GM12878 (cell line): ENCODE results near the gene RHBDD3. TPM values are rescaled to one million over a fixed set of nuclear protein-coding genes. Genes with fewer than 3 reads are reported as not detected.

Source experiments
- ATAC-seq: fragments of 200-7000 bp; cut with Tn5 transposase; 3 replicates; pipeline ENCODE4 v1.9.1; 2020; ENCODE audit warnings: mild to moderate bottlenecking, moderate library complexity
- BruUV-seq: library from RNA; stranded (reverse); fragments of 400-500 nt; replicated peaks from 2 replicates; lab custom pipeline; 2021; lab: Mats Ljungman, UMichigan
- CTCF ChIA-PET: fragments of 300-600 bp; sonication (Branson Sonifier 250); formaldehyde crosslinking; extraction: SDS; loops from one replicate; lab custom pipeline; 2021; ENCODE audit warnings: inconsistent platforms; lab: Yijun Ruan, JAX
- POLR2A ChIA-PET: fragments of 350-600 bp; formaldehyde crosslinking; extraction: SDS; loops from one replicate; lab custom pipeline; 2021; ENCODE audit warnings: inconsistent platforms; lab: Charles Lee
- RAD21 ChIA-PET: fragments of 300-600 bp; sonication (Branson Sonifier 250); formaldehyde crosslinking; loops from one replicate; lab custom pipeline; 2023; ENCODE audit warnings: antibody characterized with exemption; ENCODE audit not compliant: unreplicated experiment; lab: Charles Lee
- SMC1A ChIA-PET: fragments of 300-600 bp; sonication (Branson Sonifier 250); formaldehyde crosslinking; loops from one replicate; lab custom pipeline; 2023; ENCODE audit not compliant: unreplicated experiment, uncharacterized antibody; lab: Charles Lee
- DNase-seq: peaks from one replicate; pipeline ENCODE4 v3.0.0-alpha.2; 2011; ENCODE audit warnings: low read depth, low spot score
- FAIRE-seq: peaks from 3 replicates; lab custom pipeline; 2011; peaks lifted over from hg19 to GRCh38; lab: Jason Lieb, UNC
- H2AFZ ChIP-seq: 2 replicates; pipeline ENCODE4 v1.6.0; 2011; ENCODE audit warnings: low read depth, low read length, control low read depth; ENCODE audit not compliant: control insufficient read depth
- H3K27ac ChIP-seq: 2 replicates; pipeline ENCODE4 v1.5.1; 2011; ENCODE audit warnings: control low read depth; ENCODE audit not compliant: control insufficient read depth, insufficient read depth
- H3K27me3 ChIP-seq, 2 experiments: replicated peaks in 1 of 2; 2 replicates each; pipeline versions ENCODE4 v1.6.0 to v1.6.1; 2011; ENCODE audit warnings: low read length in 1 of 2; ENCODE audit not compliant: control insufficient read depth in 2 of 2, insufficient read depth in 2 of 2
- H3K36me3 ChIP-seq, 2 experiments: 2 replicates each; pipeline ENCODE4 v1.5.1; 2011; ENCODE audit warnings: low read length in 1 of 2; ENCODE audit not compliant: control insufficient read depth in 2 of 2, insufficient read depth in 2 of 2
- H3K4me1 ChIP-seq: 2 replicates; pipeline ENCODE4 v1.6.1; 2011; ENCODE audit warnings: mild to moderate bottlenecking, low read length, moderate library complexity, mixed read lengths; ENCODE audit not compliant: control insufficient read depth, insufficient read depth
- H3K4me2 ChIP-seq: 2 replicates; pipeline ENCODE4 v1.6.0; 2011; ENCODE audit warnings: control low read depth; ENCODE audit not compliant: control insufficient read depth, insufficient read depth
- H3K4me3 ChIP-seq: fragments of 200-600 bp; sonication (generic); 2 replicates; pipeline ENCODE4 v1.5.1; 2016
- H3K79me2 ChIP-seq: 2 replicates; pipeline ENCODE4 v1.6.0; 2011; ENCODE audit warnings: low read length; ENCODE audit not compliant: control insufficient read depth, insufficient read depth
- H3K9ac ChIP-seq: 2 replicates; pipeline ENCODE4 v1.8.0; 2011; ENCODE audit warnings: low read length, control low read depth, mixed read lengths; ENCODE audit not compliant: control insufficient read depth, insufficient read depth
- H3K9me3 ChIP-seq: replicated peaks from 3 replicates; pipeline ENCODE4 v1.5.1; 2011; ENCODE audit warnings: mild to moderate bottlenecking, low read length; ENCODE audit not compliant: control insufficient read depth, insufficient read depth
- H4K20me1 ChIP-seq: 2 replicates; pipeline ENCODE4 v1.6.0; 2011; ENCODE audit not compliant: control insufficient read depth, insufficient read depth
- ASH2L ChIP-seq: fragments of 300-600, 200-600 bp; sonication (generic); IDR thresholded peaks from 2 replicates; pipeline ENCODE4 v1.6.1; 2017; ENCODE audit warnings: low read depth, mild to moderate bottlenecking, borderline replicate concordance
- BCL3 ChIP-seq: IDR thresholded peaks from 2 replicates; pipeline ENCODE4 v1.6.1; 2011; ENCODE audit warnings: borderline replicate concordance, low read depth, mild to moderate bottlenecking, moderate library complexity, low read length; ENCODE audit not compliant: insufficient read depth, poor library complexity, severe bottlenecking
- BMI1 ChIP-seq: fragments of 450-650 bp; IDR thresholded peaks from 2 replicates; pipeline ENCODE4 v1.6.1; 2016; ENCODE audit warnings: mild to moderate bottlenecking, moderate library complexity, borderline replicate concordance
- BRCA1 ChIP-seq: IDR thresholded peaks from 2 replicates; pipeline ENCODE4 v1.6.1; 2011; ENCODE audit warnings: low read depth, low read length, improper control_type of control experiment
- CBX3 ChIP-seq: fragments of 200-600 bp; sonication (generic); IDR thresholded peaks from 2 replicates; pipeline ENCODE4 v1.6.1; 2016; ENCODE audit warnings: low read depth, borderline replicate concordance
- CREM ChIP-seq: IDR thresholded peaks from 2 replicates; pipeline ENCODE4 v1.6.1; 2014; ENCODE audit warnings: antibody characterized with exemption, low read depth
- E2F8 ChIP-seq: fragments of 450-650 bp; IDR thresholded peaks from 2 replicates; pipeline ENCODE4 v1.6.1; 2018; ENCODE audit warnings: mild to moderate bottlenecking, low read depth, moderate library complexity; ENCODE audit not compliant: partially characterized antibody
- EP300 ChIP-seq, 2 experiments: fragments of 150-350 bp in 1 of 2; IDR thresholded peaks; 2 replicates each; pipeline ENCODE4 v1.6.1; 2011 to 2012; ENCODE audit warnings: low read depth in 2 of 2, low read length in 2 of 2, borderline replicate concordance in 1 of 2, improper control_type of control experiment in 1 of 2, inconsistent platforms in 1 of 2; ENCODE audit not compliant: control insufficient read depth in 1 of 2
- GATAD2B ChIP-seq: fragments of 450-650 bp; conservative IDR thresholded peaks from 2 replicates; pipeline ENCODE4 v1.6.1; 2017; ENCODE audit warnings: low read depth, mild to moderate bottlenecking, moderate library complexity
- HCFC1 ChIP-seq: fragments of 150-350 bp; IDR thresholded peaks from 2 replicates; pipeline ENCODE4 v1.6.1; 2014; ENCODE audit warnings: low read length
- IRF3 ChIP-seq: fragments of 450-650 bp; IDR thresholded peaks from 2 replicates; pipeline ENCODE4 v1.6.1; 2014; ENCODE audit warnings: mild to moderate bottlenecking
- KDM1A ChIP-seq: fragments of 200-600 bp; sonication (generic); IDR thresholded peaks from 2 replicates; pipeline ENCODE4 v1.6.1; 2016; ENCODE audit warnings: borderline replicate concordance
- MEF2B ChIP-seq: fragments of 450-650 bp; IDR thresholded peaks from 2 replicates; pipeline ENCODE4 v1.6.1; 2018; ENCODE audit warnings: mild to moderate bottlenecking, moderate library complexity; ENCODE audit not compliant: partially characterized antibody, poor library complexity, severe bottlenecking
- NR2C2 ChIP-seq: IDR thresholded peaks from 2 replicates; pipeline ENCODE4 v1.6.1; 2011; ENCODE audit warnings: borderline replicate concordance, low read depth; ENCODE audit not compliant: control insufficient read depth, insufficient read length
- SMAD5 ChIP-seq: IDR thresholded peaks from 2 replicates; pipeline ENCODE4 v1.6.1; 2016; ENCODE audit warnings: antibody characterized with exemption, low read depth
- SMARCA5 ChIP-seq: fragments of 450-650 bp; IDR thresholded peaks from 2 replicates; pipeline ENCODE4 v1.6.1; 2017; ENCODE audit warnings: mild to moderate bottlenecking
- TAF1 ChIP-seq: IDR thresholded peaks from 2 replicates; pipeline ENCODE4 v1.6.1; 2011; ENCODE audit warnings: mild to moderate bottlenecking, low read depth, low read length, borderline replicate concordance
- WGBS: methylation state at CpG from one replicate; pipeline ENCODE4 v1.1.6; 2016; ENCODE audit warnings: low lambda C conversion rate; ENCODE audit not compliant: insufficient replicate concordance, insufficient coverage; ENCODE audit errors: missing lambda C conversion rate; 5-methylcytosine and 5-hydroxymethylcytosine counted together
- in situ Hi-C: fragments of 300-500 bp; cut with MboI; formaldehyde crosslinking; loops from 9 replicates; pipeline ENCODE4 v1.14.3; 2018; ENCODE audit warnings: mixed read lengths
- intact Hi-C: fragments of 100-400 bp; cut with micrococcal nuclease; formaldehyde crosslinking; loops from one replicate; pipeline ENCODE4 v1.14.2; 2022; ENCODE audit not compliant: unreplicated experiment
- polyA plus RNA-seq, 11 experiments: library from polyadenylated mRNA; depleted of rRNA in 4 of 11; unstranded in 6 of 11; stranded (reverse) in 5 of 11; fragments of >200 nt; fragmentation: Nextera tagmentation in 4 of 11; fragmentation: Illumina TruSeq in 1 of 11; extraction: Ambion mirVana in 4 of 11; extraction: Trizol in 1 of 11; gene quantifications; 1 replicate in 1 of 11; 2 replicates in 10 of 11; pipeline versions ENCODE4 v1.2.1 to v1.2.3, GENCODE V29; 2011 to 2016; ENCODE audit warnings: inconsistent platforms in 2 of 11, missing spikeins in 2 of 11, low read depth in 1 of 11
- total RNA-seq, 4 experiments: library from RNA; depleted of rRNA in 3 of 4; stranded (reverse); fragments of >200 nt in 3 of 4; fragmentation: Illumina TruSeq in 1 of 4; extraction: Trizol in 1 of 4; gene quantifications; 2 replicates each; pipeline versions ENCODE4 v1.2.1 to v1.2.3, GENCODE V29; 2013 to 2021

RHBDD3 gene
- total and polyA plus RNA-seq, 10 of the 15 experiments (the other 5 are each of a cell fraction or from before 2014, with no cell fraction given), result 0.27 to 41.2 (median 20.1) TPM

GRCh38 chr22:29256606-29257325, 11.0 kb downstream of the RHBDD3 start:
- Histone ChIP-seq H3K4me2 (no peak overlapping the region), H2AFZ (no peak overlapping the region), H3K79me2 (no peaks in the 10 kb centered on the region), H3K4me3 (no peak overlapping the region), H3K9ac (no peak overlapping the region), H4K20me1 (no peaks in the 10 kb centered on the region), H3K9me3 (no peaks in the 10 kb centered on the region), H3K4me1 (no peaks in the 10 kb centered on the region), H3K36me3 (no peaks in the 10 kb centered on the region; a peak in 2 of 4 replicates), H3K27me3 (no peaks in the 10 kb centered on the region), H3K27ac (no peak overlapping the region)
- ChIA-PET POLR2A (no interaction called here), CTCF (interaction anchor here (1.4 kb wide), 1 partner anchor 11 kb away, joined by 3 read pairs; no protein-coding TSS in a partner anchor), RAD21 (no interaction called here), SMC1A (interaction anchor here (0.9 kb wide), 1 partner anchor 52 kb away, joined by 3 read pairs; no protein-coding TSS in a partner anchor)
- intact Hi-C loops, result no loop called here
- TF ChIP-seq TAF1, result no peak
- TF ChIP-seq E2F8, result no peak
- no peak for TF ChIP-seq EP300 (IDR thresholded peaks at IDR 0.05; ENCODE audit: borderline replicate concordance in 1 of 2, control insufficient read depth in 1 of 2, low read depth in 2 of 2, low read length in 2 of 2)
- TF ChIP-seq BMI1, result no peak
- TF ChIP-seq SMAD5, result no peak
- TF ChIP-seq BRCA1, result no peak
- TF ChIP-seq CBX3, result no peak
- no peak for TF ChIP-seq GATAD2B
- no peak for TF ChIP-seq SMARCA5
- no peak for TF ChIP-seq HCFC1
- no peak for TF ChIP-seq IRF3
- TF ChIP-seq CREM, result no peak
- TF ChIP-seq NR2C2, result no peak
- TF ChIP-seq MEF2B, result no peak
- TF ChIP-seq KDM1A, result no peak
- no peak for TF ChIP-seq BCL3
- TF ChIP-seq ASH2L, result no peak
- FAIRE-seq (no peak), DNase-seq (no peak), ATAC-seq (no peak)
- in situ Hi-C loops, result no loop called here
- no TSS peak for BruUV-seq
- 88% methylated on average over 7 of the region's 8 CpGs for WGBS
